Liver (tissue), 9 donors: ENCODE results near the gene MCF2L2. TPM values are rescaled to one million over a fixed set of nuclear protein-coding genes. Genes with fewer than 3 reads are reported as not detected.
"Not testable (repeated sequence)": the region's sequence is repeated elsewhere in the genome, so short reads cannot be mapped to it uniquely, and the experiment has no call there.

Experiments
- DNase-seq: peaks from one replicate; pipeline ENCODE4 v3.0.0-alpha.2; 2017; ENCODE audit warnings: low spot score
- H3K27ac ChIP-seq, 2 donors: one replicate each; pipeline ENCODE4 v1.7.0; 2013; ENCODE audit warnings: inconsistent platforms in 2 of 2, low read length in 2 of 2, control low read depth in 1 of 2, low read depth in 1 of 2, mild to moderate bottlenecking in 1 of 2
- H3K27me3 ChIP-seq, 4 donors: one replicate each; pipeline versions ENCODE4 v1.6.1 to v1.7.0; 2013; ENCODE audit warnings: low read length in 3 of 4, inconsistent platforms in 1 of 4, mild to moderate bottlenecking in 1 of 4, moderate library complexity in 1 of 4; ENCODE audit not compliant: control insufficient read depth in 4 of 4, insufficient read depth in 4 of 4
- H3K36me3 ChIP-seq, 4 donors: one replicate each; pipeline versions ENCODE4 v1.6.1 to v1.7.0; 2013; ENCODE audit warnings: low read length in 3 of 4, mild to moderate bottlenecking in 3 of 4, low read depth in 1 of 4, moderate library complexity in 1 of 4; ENCODE audit not compliant: control insufficient read depth in 4 of 4, insufficient read depth in 3 of 4
- H3K4me1 ChIP-seq, 4 donors: one replicate each; pipeline versions ENCODE4 v1.6.1 to v1.7.0; 2013; ENCODE audit warnings: low read length in 3 of 4, mild to moderate bottlenecking in 3 of 4, moderate library complexity in 1 of 4; ENCODE audit not compliant: control insufficient read depth in 4 of 4, insufficient read depth in 4 of 4
- H3K4me3 ChIP-seq, 3 donors: one replicate each; pipeline versions ENCODE4 v1.6.1 to v1.7.0; 2013; ENCODE audit warnings: low read length in 3 of 3, control low read depth in 1 of 3, low read depth in 1 of 3, mild to moderate bottlenecking in 1 of 3
- H3K9ac ChIP-seq, 2 donors: one replicate each; pipeline ENCODE4 v1.7.0; 2013; ENCODE audit warnings: low read length in 2 of 2, mild to moderate bottlenecking in 2 of 2, moderate library complexity in 2 of 2, control low read depth in 1 of 2, low read depth in 1 of 2
- H3K9me3 ChIP-seq, 4 donors: one replicate each; pipeline versions ENCODE4 v1.6.1 to v1.7.0; 2013; ENCODE audit warnings: low read length in 3 of 4; ENCODE audit not compliant: control insufficient read depth in 4 of 4
- CTCF ChIP-seq: fragments of 150-350 bp; IDR thresholded peaks from 2 replicates; pipeline ENCODE4 v1.5.1; 2017; ENCODE audit warnings: improper control_type of control experiment, low read depth, low read length; ENCODE audit not compliant: missing input control
- EGR1 ChIP-seq, 2 donors: IDR thresholded peaks; 2 replicates each; pipeline ENCODE4 v1.6.1; 2016 to 2018; ENCODE audit warnings: antibody characterized with exemption in 2 of 2, low read depth in 2 of 2
- FOXA1 ChIP-seq: IDR thresholded peaks from 2 replicates; pipeline ENCODE4 v1.6.1; 2016; ENCODE audit warnings: antibody characterized with exemption
- FOXA2 ChIP-seq: IDR thresholded peaks from 2 replicates; pipeline ENCODE4 v1.6.1; 2016; ENCODE audit warnings: antibody characterized with exemption
- GABPA ChIP-seq, 2 donors: IDR thresholded peaks in 1 of 2; conservative IDR thresholded peaks in 1 of 2; 2 replicates each; pipeline ENCODE4 v1.6.1; 2016; ENCODE audit warnings: antibody characterized with exemption in 2 of 2, mild to moderate bottlenecking in 1 of 2, moderate library complexity in 1 of 2
- HNF4A ChIP-seq, 2 donors: conservative IDR thresholded peaks; 2 replicates each; pipeline ENCODE4 v1.6.1; 2016; ENCODE audit warnings: antibody characterized with exemption in 2 of 2, mild to moderate bottlenecking in 2 of 2
- HNF4G ChIP-seq: IDR thresholded peaks from 2 replicates; pipeline ENCODE4 v1.6.1; 2016; ENCODE audit warnings: antibody characterized with exemption
- JUND ChIP-seq, 2 donors: IDR thresholded peaks; 2 replicates each; pipeline ENCODE4 v1.6.1; 2016; ENCODE audit warnings: antibody characterized with exemption in 2 of 2
- NR2F2 ChIP-seq: IDR thresholded peaks from 2 replicates; pipeline ENCODE4 v1.6.1; 2016; ENCODE audit warnings: antibody characterized with exemption
- RAD21 ChIP-seq, 2 donors: IDR thresholded peaks; 2 replicates each; pipeline ENCODE4 v1.6.1; 2016; ENCODE audit warnings: antibody characterized with exemption in 2 of 2, mild to moderate bottlenecking in 2 of 2
- REST ChIP-seq: IDR thresholded peaks from 2 replicates; pipeline ENCODE4 v1.6.1; 2016; ENCODE audit warnings: antibody characterized with exemption, mild to moderate bottlenecking
- RXRA ChIP-seq, 2 donors: IDR thresholded peaks; 2 replicates each; pipeline ENCODE4 v1.6.1; 2017 to 2018; ENCODE audit warnings: antibody characterized with exemption in 2 of 2, mild to moderate bottlenecking in 1 of 2
- SP1 ChIP-seq: IDR thresholded peaks from 2 replicates; pipeline ENCODE4 v1.6.1; 2018; ENCODE audit warnings: antibody characterized with exemption, mild to moderate bottlenecking
- TAF1 ChIP-seq: conservative IDR thresholded peaks from 2 replicates; pipeline ENCODE4 v1.6.1; 2016; ENCODE audit warnings: antibody characterized with exemption, mild to moderate bottlenecking
- YY1 ChIP-seq: IDR thresholded peaks from 2 replicates; pipeline ENCODE4 v1.6.1; 2016; ENCODE audit warnings: antibody characterized with exemption, mild to moderate bottlenecking
- ZBTB33 ChIP-seq: IDR thresholded peaks from 2 replicates; pipeline ENCODE4 v1.6.1; 2016; ENCODE audit warnings: antibody characterized with exemption
- WGBS: extraction: QIAGEN DNeasy Blood & Tissue Kit; methylation state at CpG from one replicate; pipeline ENCODE4 v1.1.7; 2013; 5-methylcytosine and 5-hydroxymethylcytosine counted together
- polyA plus RNA-seq, 2 donors: library from polyadenylated mRNA; stranded (reverse) in 1 of 2; unstranded in 1 of 2; fragments of 200-250 nt in 1 of 2; fragments of >200 nt in 1 of 2; fragmentation: Nextera tagmentation in 1 of 2; extraction: Ambion mirVana in 1 of 2; gene quantifications; one replicate each; pipeline versions ENCODE4 v1.2.1 to v1.2.3, GENCODE V29; 2013 to 2015
- total RNA-seq, 2 donors: library from RNA; depleted of rRNA; stranded (reverse); fragments of >200 nt; gene quantifications; one replicate each; pipeline ENCODE4 v1.2.3, GENCODE V29; 2014
- TF ChIP-seq, protein P1 (sequence below): IDR thresholded peaks from 2 replicates; pipeline ENCODE4 v1.6.1; 2016; ENCODE audit warnings: antibody characterized with exemption
- TF ChIP-seq, protein P2 (sequence below): IDR thresholded peaks from 2 replicates; pipeline ENCODE4 v1.6.1; 2016; ENCODE audit warnings: antibody characterized with exemption
- donor health status: healthy.
- donor health status: healthy.
- donor health status: healthy.
- donor health status: healthy.
- donor health status: healthy.

Gene MCF2L2
- total and polyA plus RNA-seq, 4 donors, result 0.02 to 0.47 (median 0.17) TPM; not detected in 1

GRCh38 chr3:183442994-183443393, 14.6 kb upstream of the MCF2L2 start:
- WGBS, result 75% methylated on average over 1 of the region's 1 CpG
- Histone ChIP-seq H3K36me3 (no peaks in the 10 kb centered on the region), H3K4me3 (no peak overlapping the region), H3K9ac (no peak overlapping the region), H3K27ac (no peak overlapping the region), H3K4me1 (peaks cover 0 to 3% (median 1%) of the 10 kb centered on the region in 4 donors), H3K27me3 (no peaks in the 10 kb centered on the region), H3K9me3 (peaks cover 3 to 12% (median 4%) of the 10 kb centered on the region in 4 donors)
- DNase-seq, result no peak
- TF ChIP-seq EGR1 (IDR thresholded peaks at IDR 0.05; ENCODE audit: low read depth in 2 of 2) (no peak), JUND (IDR thresholded peaks at IDR 0.05) (no peak), SP1 (no peak), REST (no peak), TAF1 (no peak), FOXA1 (no peak), YY1 (no peak), HNF4A (conservative IDR thresholded peaks at IDR 0.05) (no peak), NR2F2 (no peak), CTCF (no peak), FOXA2 (no peak), GABPA (IDR thresholded peaks at IDR 0.05 in 1 of 2, conservative IDR thresholded peaks at IDR 0.05 in 1 of 2) (no peak), HNF4G (no peak), RAD21 (IDR thresholded peaks at IDR 0.05) (no peak), ZBTB33 (no peak), RXRA (IDR thresholded peaks at IDR 0.05) (no peak)
- TF ChIP-seq, protein P1, sequence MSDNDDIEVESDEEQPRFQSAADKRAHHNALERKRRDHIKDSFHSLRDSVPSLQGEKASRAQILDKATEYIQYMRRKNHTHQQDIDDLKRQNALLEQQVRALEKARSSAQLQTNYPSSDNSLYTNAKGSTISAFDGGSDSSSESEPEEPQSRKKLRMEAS, result no peak
- TF ChIP-seq, protein P2, sequence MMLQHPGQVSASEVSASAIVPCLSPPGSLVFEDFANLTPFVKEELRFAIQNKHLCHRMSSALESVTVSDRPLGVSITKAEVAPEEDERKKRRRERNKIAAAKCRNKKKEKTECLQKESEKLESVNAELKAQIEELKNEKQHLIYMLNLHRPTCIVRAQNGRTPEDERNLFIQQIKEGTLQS, result no peak

GRCh38 chr3:183440521-183440920, 12.1 kb upstream of the MCF2L2 start:
- not testable (repeated sequence) for H3K27me3 ChIP-seq, H3K36me3 ChIP-seq, H3K9ac ChIP-seq, H3K27ac ChIP-seq, H3K4me3 ChIP-seq, H3K4me1 ChIP-seq, DNase-seq
- peaks cover 3 to 12% (median 4%) of the 10 kb centered on the region in 4 donors for H3K9me3 ChIP-seq
- WGBS, result 93% methylated on average over 3 of the region's 3 CpGs
